Endometrium (tissue), 2 donors: Measurements from ENCODE around the gene METTL22.

Experiments used
- FAIRE-seq: peaks from 2 replicates; lab custom pipeline; 2012; peaks lifted over from hg19 to GRCh38; lab: Jason Lieb, UNC
- donor health status: control.
- donor health status: control.

METTL22 gene

DNA sequence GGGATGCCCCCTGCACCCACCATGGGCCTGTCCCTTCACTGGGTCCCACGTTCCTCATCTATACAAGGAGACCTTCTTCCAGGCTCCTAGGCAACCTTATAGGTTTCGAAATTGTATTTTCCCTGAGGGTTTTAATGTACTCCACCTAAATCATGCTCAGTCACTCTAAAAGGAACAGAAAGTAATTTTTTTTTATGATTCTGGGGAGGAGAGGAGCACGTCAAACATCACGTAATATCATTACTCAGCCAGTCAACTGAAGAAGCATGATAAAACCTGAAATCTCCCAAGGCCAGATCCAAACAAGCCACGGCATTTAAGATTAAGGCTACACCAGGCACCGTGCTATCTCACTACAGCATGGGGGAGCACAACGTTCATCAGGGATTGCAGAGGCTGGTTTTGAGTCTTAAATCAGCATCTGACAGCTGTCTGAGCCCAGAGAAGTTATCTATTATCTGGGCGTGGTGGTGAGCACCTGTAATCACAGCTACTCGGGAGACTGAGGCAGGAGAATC is 27.3 kb upstream of the METTL22 start:
- FAIRE-seq = no peak

DNA sequence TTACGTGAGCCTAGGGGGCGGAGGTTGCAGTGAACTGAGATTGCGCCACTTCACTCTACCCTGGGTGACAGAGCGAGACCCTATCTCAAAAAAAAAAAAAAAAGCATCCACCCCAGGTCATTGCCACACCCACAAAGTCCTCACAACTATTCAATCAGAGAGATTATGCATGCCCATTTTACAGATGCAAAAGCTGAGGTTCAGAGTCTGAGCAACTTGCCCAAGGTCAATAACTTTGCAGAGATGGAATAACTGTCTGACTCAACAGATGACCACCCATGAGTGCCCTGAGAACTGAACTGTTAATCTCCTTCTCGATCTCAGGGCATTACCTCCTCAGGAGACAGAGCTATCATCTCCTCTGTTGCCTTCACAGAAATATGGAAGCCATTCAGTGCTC is 25.7 kb upstream of the METTL22 start:
- no peak for FAIRE-seq

DNA sequence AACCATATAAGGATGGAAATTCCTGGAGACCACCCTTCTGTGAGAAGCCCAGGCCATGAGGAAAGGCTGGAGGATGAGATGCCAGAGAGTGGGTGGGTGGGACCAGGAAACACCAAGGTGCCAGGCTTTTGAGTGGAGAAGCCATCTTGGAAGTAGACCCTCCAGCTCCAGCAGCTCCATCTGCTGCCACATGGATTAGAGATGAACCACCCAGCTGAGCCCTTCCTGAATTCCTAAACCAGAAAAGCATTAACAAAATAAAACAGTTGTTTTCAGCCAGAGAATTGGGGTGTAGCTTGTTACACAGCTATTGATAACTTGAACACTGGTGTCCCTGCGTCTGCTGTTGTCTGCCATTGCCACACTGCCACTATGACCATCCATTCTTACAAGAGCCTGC is 24.9 kb upstream of the METTL22 start:
- no peak for FAIRE-seq

DNA sequence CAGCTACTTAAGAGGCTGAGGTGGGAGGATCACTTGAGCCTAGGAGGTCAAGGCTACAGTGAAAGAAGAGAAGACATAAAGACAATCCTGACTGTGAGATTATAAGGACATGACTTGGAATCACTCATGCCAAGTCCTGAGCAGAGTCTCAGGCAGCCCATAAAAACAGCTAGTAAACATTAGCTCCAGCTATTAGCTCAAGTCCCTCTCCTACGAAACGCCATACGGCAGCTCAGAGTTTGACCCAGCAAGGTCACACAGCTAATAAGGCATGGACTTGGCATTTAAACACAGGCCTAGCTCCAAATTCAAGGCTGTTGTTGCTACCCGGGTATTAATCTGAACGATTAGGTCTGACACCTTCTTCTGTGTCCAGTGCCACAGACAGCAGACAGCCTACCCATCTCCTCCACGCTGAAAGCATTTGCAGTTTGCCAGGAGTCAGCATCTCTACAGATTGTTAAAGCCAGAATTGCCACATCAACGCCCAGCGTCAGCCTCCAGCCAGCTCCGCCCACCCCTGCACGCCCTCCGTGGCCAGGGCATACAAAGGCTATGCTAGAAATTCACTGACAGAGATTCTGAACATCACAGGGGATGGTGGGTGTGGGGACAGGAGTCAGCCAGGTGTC is 21.2 kb upstream of the METTL22 start:
- no peak for FAIRE-seq

DNA sequence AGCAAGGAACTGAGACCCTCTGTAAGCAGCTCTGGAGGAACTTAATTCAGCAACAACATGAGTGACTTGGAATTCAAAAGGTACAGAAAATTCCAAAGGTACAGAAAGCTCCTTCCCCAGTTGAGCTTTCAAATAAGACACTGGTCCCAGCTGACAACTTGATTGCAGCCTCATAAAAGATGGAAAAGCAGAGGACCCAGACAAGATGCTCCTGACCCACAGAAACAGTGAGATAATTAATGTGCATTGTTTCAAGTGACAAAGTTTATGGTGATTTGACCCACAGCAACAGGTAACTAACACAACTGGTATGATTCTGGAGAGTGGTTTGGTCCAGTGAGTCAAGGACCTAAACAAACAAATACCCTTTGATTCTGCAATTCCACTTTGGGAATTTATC is 15.9 kb upstream of the METTL22 start:
- FAIRE-seq = no peak

DNA sequence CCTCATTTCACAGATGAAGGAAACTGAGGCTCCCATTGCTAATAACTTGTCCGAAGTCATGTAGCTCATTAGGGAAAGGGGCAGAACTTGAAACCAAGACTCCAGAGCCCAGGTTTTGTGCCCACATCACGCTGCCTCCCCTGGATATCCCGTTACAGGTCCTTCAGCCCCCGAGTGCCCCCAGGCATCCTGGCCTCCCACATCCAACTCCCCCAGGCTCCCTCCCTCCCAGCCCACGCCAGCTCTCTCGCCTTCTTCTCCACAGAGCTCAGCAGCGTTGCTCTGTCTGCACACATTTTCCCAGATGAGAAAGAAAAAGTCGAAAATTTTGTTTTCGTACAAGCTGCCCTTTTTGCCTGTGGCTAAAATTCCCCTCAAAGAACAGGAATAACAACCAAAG is 14.3 kb upstream of the METTL22 start:
- FAIRE-seq = no peak

DNA sequence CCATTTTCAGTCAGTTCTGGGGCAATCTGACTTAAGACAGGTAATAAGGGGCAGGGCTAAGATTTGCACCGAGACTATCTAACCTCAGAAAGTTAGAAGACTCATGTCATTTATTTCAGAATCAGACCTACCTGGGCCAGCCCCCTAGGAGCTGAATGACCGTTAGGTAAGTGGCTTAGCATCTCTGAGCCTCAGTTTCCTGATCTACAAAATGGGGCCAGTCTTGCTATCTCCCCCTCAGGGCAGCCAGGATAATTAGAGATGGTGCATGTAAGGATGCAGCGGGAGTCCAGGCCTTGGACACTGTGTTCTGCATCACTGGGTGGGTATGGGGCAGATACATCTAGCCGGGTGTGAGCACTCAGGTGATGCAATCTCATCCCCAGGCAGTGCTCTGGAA is 10.4 kb upstream of the METTL22 start:
- no peak for FAIRE-seq

DNA sequence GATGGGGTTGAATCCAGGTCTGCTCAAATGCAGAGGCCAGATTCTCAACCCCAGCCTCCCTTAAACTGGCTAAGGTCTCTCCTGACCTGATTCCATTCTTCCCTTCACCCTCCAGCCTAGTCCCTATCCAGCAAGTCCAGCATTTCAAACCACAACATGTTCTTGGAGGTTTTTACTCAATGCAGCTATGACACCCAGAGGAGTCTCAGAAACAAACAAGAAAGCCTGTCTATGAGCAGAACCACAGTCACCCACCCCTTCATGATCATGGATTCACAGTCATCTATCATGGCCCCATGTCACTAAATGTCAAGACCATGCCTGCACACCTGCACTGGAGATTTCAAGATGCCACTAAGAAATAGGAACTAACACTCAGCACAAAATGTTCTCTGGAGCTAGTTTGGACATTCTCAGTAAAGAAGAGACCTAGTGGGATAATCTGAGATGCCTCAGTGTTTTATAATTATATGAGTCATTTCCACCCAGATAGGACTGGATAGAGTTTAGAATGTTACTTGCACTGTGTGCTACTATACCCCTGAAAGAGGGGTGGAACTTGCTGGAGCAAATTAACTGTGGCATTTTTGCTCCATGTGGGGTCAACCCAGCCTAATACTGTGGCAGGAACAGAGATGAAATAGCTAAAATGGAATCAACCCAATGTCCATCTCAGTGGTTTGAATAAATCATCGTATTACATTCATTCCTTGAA is 9.5 kb upstream of the METTL22 start:
- no peak for FAIRE-seq

DNA sequence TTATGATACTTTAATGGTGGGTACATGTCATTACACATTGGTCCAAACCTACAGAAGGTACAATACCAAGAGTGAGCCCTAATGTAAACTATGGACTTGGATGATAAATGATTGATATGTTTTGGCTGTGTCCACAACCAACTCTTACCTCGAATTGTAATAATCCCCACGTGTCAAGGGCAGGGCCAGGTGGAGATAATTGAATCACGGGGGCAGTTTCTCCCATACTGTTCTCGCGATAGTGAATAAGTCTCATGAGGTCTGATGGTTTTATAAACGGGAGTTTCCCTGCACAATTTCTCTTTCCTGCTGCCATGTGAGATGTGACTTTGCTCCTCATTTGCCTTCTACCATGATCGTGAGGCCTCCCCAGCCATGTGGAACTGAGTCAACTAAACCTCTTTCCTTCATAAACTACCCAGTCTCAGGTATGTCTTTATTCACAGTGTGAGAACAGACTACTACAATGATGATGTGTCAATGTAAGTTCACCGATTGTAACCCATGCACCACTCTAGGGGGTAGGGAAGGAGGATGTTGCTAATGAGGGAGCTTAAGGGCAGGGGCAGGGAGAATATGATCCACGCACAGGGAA is 7.0 kb upstream of the METTL22 start:
- no peak for FAIRE-seq

DNA sequence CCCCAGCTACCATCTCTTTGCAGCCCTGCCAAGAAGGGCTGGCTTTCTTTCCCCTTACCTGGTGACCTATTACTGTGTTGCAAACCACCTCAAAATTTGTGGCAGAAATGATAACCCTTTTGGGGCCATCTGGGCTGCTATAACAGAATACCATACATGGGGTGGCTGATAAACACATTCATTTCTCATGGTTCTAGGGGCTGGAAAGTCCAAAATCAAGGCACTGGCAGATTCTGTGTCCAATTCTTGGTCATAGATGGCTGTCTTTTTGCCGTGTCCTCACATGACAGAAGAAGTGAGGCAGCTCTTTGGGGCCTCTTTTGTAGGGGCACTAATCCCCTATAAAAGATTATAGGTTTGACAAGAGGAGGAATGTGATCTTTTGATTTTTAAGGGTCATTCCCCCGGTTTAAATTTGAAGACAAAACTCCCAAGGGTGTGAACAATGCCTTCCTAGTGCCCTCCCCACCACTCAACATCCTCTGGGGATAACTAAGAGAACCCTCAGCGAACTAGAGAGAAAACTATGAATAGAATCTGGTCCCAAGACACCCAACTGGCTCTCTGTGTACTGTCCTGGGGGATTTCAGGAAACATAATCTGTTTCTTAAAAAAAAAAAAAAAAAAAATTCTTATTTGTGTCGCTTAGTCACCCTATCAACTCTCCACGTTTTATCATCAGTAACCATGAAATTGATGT is 1.7 kb upstream of the METTL22 start:
- FAIRE-seq = no peak

DNA sequence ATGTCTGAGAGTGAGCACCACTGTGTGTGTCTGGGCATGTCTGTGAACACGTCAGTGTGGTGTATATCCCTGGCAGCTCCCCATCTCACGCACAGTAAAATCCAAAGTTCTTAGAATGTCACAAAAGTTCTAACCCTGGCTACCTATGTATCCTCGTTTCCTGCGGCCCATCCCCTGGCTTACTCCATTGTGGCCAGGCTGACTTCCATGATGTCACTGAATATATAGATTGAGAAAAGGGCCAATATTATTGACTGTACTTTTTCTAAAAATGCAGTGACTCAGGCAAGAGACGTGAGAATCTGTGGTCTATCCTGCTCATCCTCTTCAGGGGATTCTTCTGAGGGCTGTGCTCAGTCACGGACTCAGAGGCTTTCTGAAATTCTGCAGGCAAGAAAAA is 963 bp upstream of the METTL22 start:
- FAIRE-seq = no peak

DNA sequence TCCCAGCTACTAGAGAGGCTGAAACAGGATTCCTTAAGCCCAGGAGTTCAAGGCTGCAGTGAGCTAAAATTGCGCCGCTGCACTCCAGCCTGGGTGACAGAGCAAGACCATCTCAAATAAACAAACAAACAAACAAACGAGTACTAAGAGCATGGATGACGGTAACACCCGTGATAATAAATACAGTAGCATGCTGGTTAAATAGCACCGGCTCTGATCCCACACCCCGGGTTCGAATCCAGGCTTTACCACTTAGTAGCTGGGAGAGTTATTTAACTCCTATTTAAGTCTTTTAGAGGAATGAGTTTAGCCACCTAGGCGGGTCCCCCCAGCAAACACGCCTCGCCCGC is 301 bp upstream of the METTL22 start:
- FAIRE-seq = no peak

DNA sequence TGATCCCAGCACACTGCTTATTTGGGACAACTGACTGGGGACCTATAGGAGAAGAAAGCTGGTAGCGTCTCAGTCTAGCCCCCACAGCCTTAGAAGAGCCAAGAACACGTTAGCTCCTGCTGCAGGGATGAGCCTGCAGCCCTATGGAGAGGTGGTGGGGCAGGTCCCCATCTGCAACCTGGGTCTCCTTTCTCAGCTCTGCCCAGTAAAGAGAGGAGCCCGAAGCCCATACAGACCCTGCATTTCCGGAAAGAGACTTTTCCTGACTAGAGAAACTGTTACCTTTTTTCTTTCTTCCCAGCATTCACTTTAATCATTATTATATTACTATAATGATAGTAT is 788 bp downstream of the METTL22 start:
- no peak for FAIRE-seq

DNA sequence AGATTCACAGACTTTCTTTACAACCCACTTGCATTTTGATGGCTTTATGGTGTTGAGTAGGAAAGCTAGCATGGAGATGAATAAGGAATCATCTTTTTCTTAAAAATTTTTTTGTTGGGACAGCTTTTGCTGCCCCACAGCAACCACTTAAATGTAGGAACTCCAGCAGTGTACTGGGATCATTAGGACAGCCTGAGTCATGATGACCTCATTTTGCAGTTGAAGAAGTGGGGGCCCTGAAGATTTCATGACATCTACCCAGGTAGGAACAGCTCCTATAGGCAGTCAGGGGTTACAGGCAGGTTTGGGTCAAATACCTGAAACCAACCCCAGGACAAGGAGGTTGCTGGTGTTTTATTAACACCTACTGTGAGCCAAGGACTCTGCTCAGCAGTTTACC is 2.1 kb downstream of the METTL22 start:
- no peak for FAIRE-seq

DNA sequence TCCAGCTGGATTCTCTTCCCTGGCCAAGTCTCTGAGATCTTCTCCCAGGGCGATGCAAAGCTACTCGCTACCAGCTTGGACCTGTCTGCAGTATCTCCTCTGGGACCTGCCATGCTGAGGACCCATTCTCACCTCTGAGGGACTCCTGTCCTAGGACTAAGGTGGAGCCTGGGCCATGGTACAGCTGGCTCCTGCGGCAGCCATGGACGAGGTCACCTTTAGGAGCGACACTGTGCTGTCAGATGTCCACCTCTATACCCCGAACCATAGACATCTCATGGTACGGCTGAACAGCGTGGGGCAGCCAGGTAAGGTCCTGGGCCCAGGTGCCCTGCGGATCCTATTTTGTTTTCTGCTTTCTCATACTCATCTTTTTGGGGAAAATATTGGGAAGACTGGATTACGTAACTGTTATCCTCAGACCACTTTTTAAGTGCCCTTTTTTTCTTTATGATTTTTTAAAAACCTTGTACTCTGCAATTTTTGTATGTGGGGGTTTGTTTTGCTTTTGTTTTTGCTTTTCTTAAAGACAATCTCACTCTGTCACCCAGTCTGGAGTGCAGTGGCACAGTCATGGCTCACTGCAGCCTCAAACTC is 4.1 kb downstream of the METTL22 start:
- FAIRE-seq = no peak

DNA sequence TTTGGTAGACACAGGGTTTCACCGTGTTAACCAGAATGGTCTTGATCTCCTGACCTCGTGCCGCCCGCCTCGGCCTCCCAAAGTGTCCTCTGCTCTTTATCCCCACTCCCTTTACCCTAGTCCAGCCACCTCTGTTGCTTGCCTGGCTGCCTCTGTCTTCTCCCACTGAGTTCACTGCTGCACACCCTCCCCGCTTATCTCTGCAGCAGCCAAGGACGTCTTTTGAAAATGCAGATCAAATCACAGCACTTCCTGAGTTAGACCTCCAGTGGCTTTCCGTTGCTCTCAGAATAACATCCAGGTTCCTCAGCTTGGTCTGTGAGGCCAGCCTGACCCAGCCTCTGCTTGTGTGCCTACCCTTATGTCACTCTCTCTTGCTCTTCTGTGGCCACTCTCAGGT is 5.4 kb downstream of the METTL22 start:
- no peak for FAIRE-seq

DNA sequence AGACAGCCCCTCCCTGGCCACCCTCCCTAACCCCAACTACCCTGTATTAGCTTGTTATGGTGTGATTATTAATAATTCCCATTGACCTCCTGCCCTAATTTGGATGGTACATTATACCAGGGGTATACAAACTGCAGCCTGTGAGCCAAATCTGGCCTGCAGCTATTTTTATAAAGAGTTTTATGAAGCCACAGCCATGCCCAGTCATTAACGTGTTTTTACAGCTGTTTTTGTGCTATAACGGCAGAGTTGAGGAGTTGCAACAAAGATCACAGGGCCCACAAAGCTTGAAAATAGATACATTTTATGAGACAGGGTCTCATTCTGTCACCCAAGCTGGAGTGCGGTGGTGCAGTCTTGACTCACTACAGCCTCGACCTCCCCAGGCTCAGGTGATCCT is 6.0 kb downstream of the METTL22 start:
- no peak for FAIRE-seq

DNA sequence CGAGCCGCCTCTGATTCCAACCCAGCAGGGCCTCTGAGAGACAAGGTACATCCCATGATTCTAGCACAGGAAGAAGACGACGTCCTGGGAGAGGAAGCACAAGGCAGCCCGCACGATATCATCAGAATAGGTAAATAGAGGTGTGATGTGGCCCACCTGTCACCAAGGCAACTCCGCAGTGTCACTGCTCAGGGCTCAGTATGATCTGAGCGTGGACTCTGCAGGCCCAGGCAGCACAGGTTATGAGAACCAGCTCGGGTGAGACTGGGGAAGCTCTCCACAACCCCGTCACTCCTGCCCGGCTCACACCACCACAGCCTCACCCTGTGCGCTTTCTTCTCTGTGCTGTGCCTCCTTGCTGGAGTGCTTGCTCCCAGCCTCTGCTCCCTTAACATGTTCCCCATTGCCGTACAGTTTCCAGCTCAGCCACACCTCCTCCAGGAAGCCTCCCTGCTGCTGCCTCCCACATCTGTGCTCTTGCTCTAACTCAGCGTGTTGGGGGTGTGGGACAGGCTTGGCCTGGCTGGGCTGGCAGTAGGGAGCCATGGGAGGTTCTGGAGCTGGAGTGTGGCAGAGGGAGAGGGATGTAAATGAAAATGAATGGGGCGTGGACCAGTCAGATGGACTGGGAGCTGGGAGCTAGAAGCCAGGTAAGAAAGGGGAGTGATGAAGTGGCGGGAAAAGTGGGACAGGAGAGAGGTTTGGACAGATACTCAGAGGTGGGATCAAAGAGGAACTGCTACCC is 7.7 kb downstream of the METTL22 start:
- FAIRE-seq = no peak

DNA sequence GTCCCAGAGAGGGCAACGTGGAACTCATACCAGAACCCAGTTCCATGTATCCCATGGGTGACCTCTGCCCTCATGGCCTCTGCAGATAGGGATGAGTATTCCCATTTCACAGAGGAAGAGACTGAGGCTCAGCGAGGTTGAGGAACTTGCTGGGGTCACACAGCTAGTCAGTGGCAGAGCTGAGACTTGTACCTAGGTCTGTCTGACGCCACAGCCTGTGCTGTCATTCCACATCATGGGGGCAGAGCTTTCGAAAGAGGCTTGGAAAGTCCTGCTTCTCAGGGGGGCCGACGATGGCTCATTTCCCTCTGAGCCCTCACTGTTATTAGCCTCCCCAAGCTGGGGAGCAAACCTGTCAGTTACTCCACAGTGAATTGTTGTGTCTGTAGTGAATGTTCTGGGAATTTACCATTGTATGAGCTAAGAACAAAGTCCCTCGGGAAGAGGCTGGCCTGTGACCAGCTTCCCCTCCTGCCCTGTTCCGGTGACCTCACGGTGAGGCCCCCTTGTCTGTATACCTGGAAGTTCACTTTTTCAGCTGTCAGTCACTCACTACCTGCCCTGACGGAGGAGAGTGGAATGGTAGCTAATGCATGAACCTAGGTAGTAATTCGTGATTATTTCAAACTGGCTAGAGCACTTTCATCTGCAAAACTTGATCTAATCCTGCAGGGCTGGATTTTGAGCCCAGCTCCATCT is 8.9 kb downstream of the METTL22 start:
- FAIRE-seq = no peak

DNA sequence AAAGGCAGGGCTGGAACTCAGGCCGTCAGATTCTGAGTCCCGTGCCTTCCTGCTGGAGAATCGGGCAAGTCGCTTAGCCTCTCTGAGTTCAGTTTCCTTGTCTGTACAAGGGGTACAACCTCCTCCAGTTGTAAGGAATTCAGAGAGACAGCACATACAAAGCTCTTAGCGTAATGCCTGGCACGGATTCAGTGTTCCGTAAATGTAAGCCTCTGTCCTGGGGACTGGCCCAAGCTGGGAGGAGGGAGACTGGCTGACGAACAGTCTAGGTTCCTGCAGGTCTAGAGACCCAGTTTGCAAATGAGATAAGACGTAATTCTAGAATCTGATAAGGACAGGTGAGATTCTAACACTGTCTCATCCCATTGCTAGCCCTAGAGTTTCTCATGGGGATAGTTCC is 9.9 kb downstream of the METTL22 start:
- no peak for FAIRE-seq

DNA sequence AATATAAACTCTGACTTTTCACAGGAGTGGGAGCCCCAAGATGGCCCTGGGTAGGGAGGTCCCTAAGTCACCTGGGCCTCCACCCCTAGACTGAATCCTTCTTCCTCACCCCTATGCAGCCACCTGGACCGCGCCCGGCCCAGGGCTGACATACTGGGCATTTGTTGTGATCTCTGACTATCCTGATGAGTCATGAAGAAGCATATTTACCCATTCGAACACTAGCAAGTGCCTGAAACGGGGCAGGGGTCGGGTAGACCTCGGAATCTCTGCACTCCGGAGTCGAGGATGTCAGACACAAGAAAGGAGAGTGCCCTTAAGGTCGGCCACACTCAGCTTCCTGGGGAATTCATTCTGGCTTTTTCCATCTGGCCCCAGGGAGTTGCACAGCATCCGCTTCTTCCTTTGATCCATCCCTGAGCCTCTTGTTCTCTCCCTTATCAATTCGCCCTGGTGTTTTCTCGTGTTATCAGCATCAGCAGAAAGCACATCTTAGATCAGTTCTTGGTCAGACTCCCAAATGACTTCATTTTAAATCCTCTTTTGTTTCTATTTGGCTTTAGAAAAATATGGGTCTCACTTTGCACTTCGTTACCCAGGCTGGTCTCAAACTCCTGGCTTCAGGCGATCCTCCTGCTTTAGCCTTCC is 10.4 kb downstream of the METTL22 start:
- no peak for FAIRE-seq
